ENCODE measurements around the gene PNPT1. TPM values are rescaled to one million over a fixed set of nuclear protein-coding genes. Genes with fewer than 3 reads are reported as not detected.

PNPT1 gene
- total and polyA plus RNA-seq, 2 of the 4 experiments (the other 2 are of a cell fraction): 11.2 to 14.3 TPM

GRCh38 chr2:55610954-55611743 lies 82.5 kb downstream of the PNPT1 start:
- H3K9ac ChIP-seq (ENCODE audit: low read depth, low read length): no peak overlapping the region
- H3K9me1 ChIP-seq (ENCODE audit: insufficient read depth, low read length): 0 out of 2 replicates have a peak, but pooled peaks cover 2% of the 10 kb centered on the region
- no peak overlapping the region for H4K5ac ChIP-seq (ENCODE audit: low read depth, low read length)
- in situ Hi-C loops (cut with MboI; ENCODE audit: low sequenced_read_pairs): no loop called here
- H3K27ac ChIP-seq (ENCODE audit: insufficient read depth, low read length): no peak overlapping the region
- no peak overlapping the region for H2BK5ac ChIP-seq (ENCODE audit: low read depth, low read length, poor library complexity, severe bottlenecking)
- no peak overlapping the region for H3K4ac ChIP-seq (ENCODE audit: low read depth, low read length)
- H3K27me3 ChIP-seq (ENCODE audit: control insufficient read depth, insufficient read depth, low read length): no peaks in the 10 kb centered on the region
- WGBS, 2 experiments (ENCODE audit: extremely low coverage in 2 of 2, insufficient read length in 1 of 2): no CpG with 5 or more reads among the region's 3 CpGs
- H2AK5ac ChIP-seq (ENCODE audit: low read depth, low read length): no peak overlapping the region
- no peak overlapping the region for H2AFZ ChIP-seq (replicated peaks; ENCODE audit: low read length, poor library complexity)
- no peaks in the 10 kb centered on the region for H3K9me3 ChIP-seq (ENCODE audit: control insufficient read depth, insufficient read depth, low read length)
- POLR2A ChIA-PET (ENCODE audit: unreplicated experiment): no interaction called here
- no peak overlapping the region for H2BK120ac ChIP-seq (ENCODE audit: low read depth, low read length)
- no peak overlapping the region for H3K4me3 ChIP-seq (ENCODE audit: insufficient read depth, low read depth, low read length)
- no peak overlapping the region for H3K23ac ChIP-seq (ENCODE audit: low read depth, low read length)
- ATAC-seq (ENCODE audit: low read depth): no peak
- dilution Hi-C loops (cut with HindIII; ENCODE audit: low sequenced_read_pairs, unreplicated experiment): no loop called here
- H3K4me1 ChIP-seq (ENCODE audit: control insufficient read depth, insufficient read depth, low read length): no peaks in the 10 kb centered on the region; the same call in 1 of the 2 replicates
- no TSS peak for BruUV-seq (replicated peaks)
- H2BK15ac ChIP-seq (ENCODE audit: low read depth, low read length): no peak overlapping the region
- no peak overlapping the region for H3K18ac ChIP-seq (ENCODE audit: low read depth, low read length)
- CTCF ChIA-PET: no interaction called here
- no peak overlapping the region for H2BK20ac ChIP-seq (ENCODE audit: low read depth, low read length)
- intact Hi-C loops (cut with micrococcal nuclease): no loop called here
- H3K56ac ChIP-seq (ENCODE audit: extremely low read depth, insufficient read depth, low read length): no peak overlapping the region
- H4K8ac ChIP-seq (ENCODE audit: low read depth in 2 of 2, low read length in 2 of 2): no peak overlapping the region
- peaks cover 10 to 54% of the 10 kb centered on the region in 2 experiments; a peak in 3 of 4 replicates for H3K79me1 ChIP-seq (ENCODE audit: low read depth in 1 of 2, low read length in 2 of 2)
- TF ChIP-seq MXI1 (IDR thresholded peaks at IDR 0.05; ENCODE audit: borderline replicate concordance, low read depth, low read length) (no peak), POLR2A (IDR thresholded peaks at IDR 0.05; ENCODE audit: low read depth, low read length) (no peak), RFX5 (IDR thresholded peaks at IDR 0.05; ENCODE audit: low read depth, low read length) (no peak), CTCF (conservative IDR thresholded peaks at IDR 0.05; ENCODE audit: low read depth, low read length) (no peak), RAD21 (IDR thresholded peaks at IDR 0.05; ENCODE audit: low read length) (no peak), MAFK (IDR thresholded peaks at IDR 0.05; ENCODE audit: low read depth, low read length) (no peak), CEBPB (IDR thresholded peaks at IDR 0.05; ENCODE audit: low read depth, low read length) (no peak), BHLHE40 (IDR thresholded peaks at IDR 0.05; ENCODE audit: low read depth, low read length) (no peak), NFE2L2 (IDR thresholded peaks at IDR 0.05; ENCODE audit: low read depth, low read length) (no peak), MAZ (IDR thresholded peaks at IDR 0.05; ENCODE audit: borderline replicate concordance, low read depth, low read length) (no peak), RCOR1 (IDR thresholded peaks at IDR 0.05; ENCODE audit: insufficient replicate concordance, low read length) (no peak), FOS (IDR thresholded peaks at IDR 0.05; ENCODE audit: low read depth, low read length) (no peak), SMC3 (IDR thresholded peaks at IDR 0.05; ENCODE audit: low read depth, low read length) (no peak)
- TF ChIP-seq, protein P1, sequence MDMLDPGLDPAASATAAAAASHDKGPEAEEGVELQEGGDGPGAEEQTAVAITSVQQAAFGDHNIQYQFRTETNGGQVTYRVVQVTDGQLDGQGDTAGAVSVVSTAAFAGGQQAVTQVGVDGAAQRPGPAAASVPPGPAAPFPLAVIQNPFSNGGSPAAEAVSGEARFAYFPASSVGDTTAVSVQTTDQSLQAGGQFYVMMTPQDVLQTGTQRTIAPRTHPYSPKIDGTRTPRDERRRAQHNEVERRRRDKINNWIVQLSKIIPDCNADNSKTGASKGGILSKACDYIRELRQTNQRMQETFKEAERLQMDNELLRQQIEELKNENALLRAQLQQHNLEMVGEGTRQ (IDR thresholded peaks at IDR 0.05; ENCODE audit: low read depth, low read length): no peak
- TF ChIP-seq, protein P2, sequence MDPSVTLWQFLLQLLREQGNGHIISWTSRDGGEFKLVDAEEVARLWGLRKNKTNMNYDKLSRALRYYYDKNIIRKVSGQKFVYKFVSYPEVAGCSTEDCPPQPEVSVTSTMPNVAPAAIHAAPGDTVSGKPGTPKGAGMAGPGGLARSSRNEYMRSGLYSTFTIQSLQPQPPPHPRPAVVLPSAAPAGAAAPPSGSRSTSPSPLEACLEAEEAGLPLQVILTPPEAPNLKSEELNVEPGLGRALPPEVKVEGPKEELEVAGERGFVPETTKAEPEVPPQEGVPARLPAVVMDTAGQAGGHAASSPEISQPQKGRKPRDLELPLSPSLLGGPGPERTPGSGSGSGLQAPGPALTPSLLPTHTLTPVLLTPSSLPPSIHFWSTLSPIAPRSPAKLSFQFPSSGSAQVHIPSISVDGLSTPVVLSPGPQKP (IDR thresholded peaks at IDR 0.05; ENCODE audit: borderline replicate concordance, low read depth, low read length): no peak
- H4K20me1 ChIP-seq (ENCODE audit: insufficient read depth, low read length): peaks cover 7% of the 10 kb centered on the region; the same call in 1 of the 2 replicates
- DNase-seq: no peak
- no peak overlapping the region for H3K14ac ChIP-seq (replicated peaks; ENCODE audit: low read depth, low read length)
- no peak overlapping the region for H4K91ac ChIP-seq (ENCODE audit: insufficient read depth, low read depth, low read length)
- H3K4me2 ChIP-seq (ENCODE audit: low read depth, low read length): no peak overlapping the region
- no peak overlapping the region for H2AK9ac ChIP-seq (replicated peaks; ENCODE audit: low read depth, low read length, poor library complexity)
- H3K36me3 ChIP-seq (ENCODE audit: control insufficient read depth, insufficient read depth, low read length): peaks cover 15% of the 10 kb centered on the region

All from IMR-90 (cell line).